ENCODE data around the gene ARHGAP4.

DNA sequence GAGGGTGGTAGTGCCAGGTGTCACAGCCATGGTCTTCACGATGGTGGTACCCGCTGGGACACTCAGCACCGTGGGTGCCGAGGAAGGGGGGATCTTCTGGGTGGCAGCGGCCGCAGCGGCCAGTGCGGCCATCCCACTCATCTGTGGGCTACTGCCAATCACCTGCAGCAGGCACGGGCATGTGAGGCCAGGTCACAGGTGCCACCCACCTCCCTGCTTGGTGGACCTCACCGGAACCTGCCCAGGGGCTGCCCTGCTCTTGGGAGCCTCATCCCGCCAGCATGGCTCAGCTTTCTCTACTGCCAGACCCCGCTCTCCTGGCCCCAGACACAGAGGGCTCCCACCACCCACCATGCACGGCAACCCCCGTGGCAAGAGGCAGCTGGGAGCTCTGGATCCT lies 32.5 kb upstream of the ARHGAP4 start:
- TF ChIP-seq POLR2AphosphoS5 (IDR thresholded peaks at IDR 0.05) (no peak), POLR2A (IDR thresholded peaks at IDR 0.05) (no peak)
- TF ChIP-seq, protein P1, sequence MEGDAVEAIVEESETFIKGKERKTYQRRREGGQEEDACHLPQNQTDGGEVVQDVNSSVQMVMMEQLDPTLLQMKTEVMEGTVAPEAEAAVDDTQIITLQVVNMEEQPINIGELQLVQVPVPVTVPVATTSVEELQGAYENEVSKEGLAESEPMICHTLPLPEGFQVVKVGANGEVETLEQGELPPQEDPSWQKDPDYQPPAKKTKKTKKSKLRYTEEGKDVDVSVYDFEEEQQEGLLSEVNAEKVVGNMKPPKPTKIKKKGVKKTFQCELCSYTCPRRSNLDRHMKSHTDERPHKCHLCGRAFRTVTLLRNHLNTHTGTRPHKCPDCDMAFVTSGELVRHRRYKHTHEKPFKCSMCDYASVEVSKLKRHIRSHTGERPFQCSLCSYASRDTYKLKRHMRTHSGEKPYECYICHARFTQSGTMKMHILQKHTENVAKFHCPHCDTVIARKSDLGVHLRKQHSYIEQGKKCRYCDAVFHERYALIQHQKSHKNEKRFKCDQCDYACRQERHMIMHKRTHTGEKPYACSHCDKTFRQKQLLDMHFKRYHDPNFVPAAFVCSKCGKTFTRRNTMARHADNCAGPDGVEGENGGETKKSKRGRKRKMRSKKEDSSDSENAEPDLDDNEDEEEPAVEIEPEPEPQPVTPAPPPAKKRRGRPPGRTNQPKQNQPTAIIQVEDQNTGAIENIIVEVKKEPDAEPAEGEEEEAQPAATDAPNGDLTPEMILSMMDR (IDR thresholded peaks at IDR 0.05 in 8 of 11, conservative IDR thresholded peaks at IDR 0.05 in 3 of 11) = no peak
